ENCODE data around the gene FBLN5. TPM values are rescaled to one million over a fixed set of nuclear protein-coding genes. Genes with fewer than 3 reads are reported as not detected.
A peak's percentile ranks its signal among the peaks of the same experiment; 100 is the strongest.

Gene FBLN5
- total RNA-seq, 1 experiment from 2014 or later: 3.3 TPM

DNA sequence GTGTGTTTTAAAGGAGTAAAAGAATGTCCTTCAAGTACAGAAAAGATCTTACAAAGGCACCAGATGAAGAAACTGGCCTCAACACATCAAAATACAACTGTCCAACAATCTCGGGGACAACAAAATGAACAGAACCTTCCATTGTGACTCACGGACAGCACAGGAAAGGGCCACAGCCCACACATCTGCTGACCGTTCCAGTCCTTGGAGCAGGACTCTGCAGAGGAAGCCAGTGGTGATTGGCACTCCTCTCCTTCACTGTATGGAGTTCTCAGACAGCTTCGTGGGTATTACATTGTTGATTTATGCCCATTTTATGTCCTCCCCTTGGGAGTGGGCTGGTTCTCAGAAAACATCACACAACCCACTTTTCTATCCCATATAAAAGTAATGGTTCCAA lies 47.7 kb downstream of the FBLN5 start:
- no peak for DNase-seq (ENCODE audit: low read depth, low spot score)
- BruUV-seq (replicated peaks): no TSS peak
- no peak for ATAC-seq
- CTCF ChIA-PET: interaction anchor here (0.9 to 2.1 kb wide), 6 partner anchors 11 to 384 kb away, joined by 3 to 12 read pairs (median 6); no protein-coding TSS in a partner anchor
- Histone ChIP-seq H3K79me2 (ENCODE audit: insufficient read depth, low read length) (no peaks in the 10 kb centered on the region), H3K4me3 (replicated peaks in 1 of 2; ENCODE audit: low read depth in 1 of 2, low read length in 2 of 2) (no peak overlapping the region), H2AFZ (ENCODE audit: low read depth, low read length, poor library complexity, severe bottlenecking) (no peak overlapping the region), H3K27me3 (ENCODE audit: insufficient read depth, low read length) (no peaks in the 10 kb centered on the region), H4K20me1 (ENCODE audit: insufficient read depth) (no peaks in the 10 kb centered on the region), H3K9ac (ENCODE audit: low read length) (no peak overlapping the region), H3K27ac (ENCODE audit: low read depth, low read length) (no peak overlapping the region), H3K4me1 (ENCODE audit: control insufficient read depth in 1 of 2, insufficient read depth in 2 of 2, low read length in 2 of 2) (no peaks in the 10 kb centered on the region), H3K9me3 (ENCODE audit: control insufficient read depth in 1 of 2, insufficient read depth in 1 of 2, low read depth in 1 of 2, low read length in 2 of 2) (no peaks in the 10 kb centered on the region), H3K4me2 (ENCODE audit: low read length) (no peak overlapping the region), H3K9me2 (ENCODE audit: insufficient read depth) (no peaks in the 10 kb centered on the region), H3K36me3 (ENCODE audit: control insufficient read depth in 1 of 2, insufficient read depth in 2 of 2, low read length in 2 of 2) (no peaks in the 10 kb centered on the region)
- RAD21 ChIA-PET (ENCODE audit: low non-redundant PET in 1 of 2, low total read pairs in 2 of 2, uncharacterized antibody in 2 of 2, unreplicated experiment in 2 of 2): no interaction called here
- intact Hi-C loops (cut with micrococcal nuclease): loop anchor here (1.0 kb wide), 1 partner anchor 250 kb away; no protein-coding TSS in a partner anchor
- TF ChIP-seq SIN3A (IDR thresholded peaks at IDR 0.05; ENCODE audit: low read depth) (no peak), CBX3 (IDR thresholded peaks at IDR 0.05; ENCODE audit: low read depth) (no peak)
- TF ChIP-seq, protein P1, sequence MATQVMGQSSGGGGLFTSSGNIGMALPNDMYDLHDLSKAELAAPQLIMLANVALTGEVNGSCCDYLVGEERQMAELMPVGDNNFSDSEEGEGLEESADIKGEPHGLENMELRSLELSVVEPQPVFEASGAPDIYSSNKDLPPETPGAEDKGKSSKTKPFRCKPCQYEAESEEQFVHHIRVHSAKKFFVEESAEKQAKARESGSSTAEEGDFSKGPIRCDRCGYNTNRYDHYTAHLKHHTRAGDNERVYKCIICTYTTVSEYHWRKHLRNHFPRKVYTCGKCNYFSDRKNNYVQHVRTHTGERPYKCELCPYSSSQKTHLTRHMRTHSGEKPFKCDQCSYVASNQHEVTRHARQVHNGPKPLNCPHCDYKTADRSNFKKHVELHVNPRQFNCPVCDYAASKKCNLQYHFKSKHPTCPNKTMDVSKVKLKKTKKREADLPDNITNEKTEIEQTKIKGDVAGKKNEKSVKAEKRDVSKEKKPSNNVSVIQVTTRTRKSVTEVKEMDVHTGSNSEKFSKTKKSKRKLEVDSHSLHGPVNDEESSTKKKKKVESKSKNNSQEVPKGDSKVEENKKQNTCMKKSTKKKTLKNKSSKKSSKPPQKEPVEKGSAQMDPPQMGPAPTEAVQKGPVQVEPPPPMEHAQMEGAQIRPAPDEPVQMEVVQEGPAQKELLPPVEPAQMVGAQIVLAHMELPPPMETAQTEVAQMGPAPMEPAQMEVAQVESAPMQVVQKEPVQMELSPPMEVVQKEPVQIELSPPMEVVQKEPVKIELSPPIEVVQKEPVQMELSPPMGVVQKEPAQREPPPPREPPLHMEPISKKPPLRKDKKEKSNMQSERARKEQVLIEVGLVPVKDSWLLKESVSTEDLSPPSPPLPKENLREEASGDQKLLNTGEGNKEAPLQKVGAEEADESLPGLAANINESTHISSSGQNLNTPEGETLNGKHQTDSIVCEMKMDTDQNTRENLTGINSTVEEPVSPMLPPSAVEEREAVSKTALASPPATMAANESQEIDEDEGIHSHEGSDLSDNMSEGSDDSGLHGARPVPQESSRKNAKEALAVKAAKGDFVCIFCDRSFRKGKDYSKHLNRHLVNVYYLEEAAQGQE (IDR thresholded peaks at IDR 0.05; ENCODE audit: low read depth): no peak
- TF ChIP-seq, protein P2, sequence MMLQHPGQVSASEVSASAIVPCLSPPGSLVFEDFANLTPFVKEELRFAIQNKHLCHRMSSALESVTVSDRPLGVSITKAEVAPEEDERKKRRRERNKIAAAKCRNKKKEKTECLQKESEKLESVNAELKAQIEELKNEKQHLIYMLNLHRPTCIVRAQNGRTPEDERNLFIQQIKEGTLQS (IDR thresholded peaks at IDR 0.05): no peak
- POLR2A ChIA-PET: no interaction called here

DNA sequence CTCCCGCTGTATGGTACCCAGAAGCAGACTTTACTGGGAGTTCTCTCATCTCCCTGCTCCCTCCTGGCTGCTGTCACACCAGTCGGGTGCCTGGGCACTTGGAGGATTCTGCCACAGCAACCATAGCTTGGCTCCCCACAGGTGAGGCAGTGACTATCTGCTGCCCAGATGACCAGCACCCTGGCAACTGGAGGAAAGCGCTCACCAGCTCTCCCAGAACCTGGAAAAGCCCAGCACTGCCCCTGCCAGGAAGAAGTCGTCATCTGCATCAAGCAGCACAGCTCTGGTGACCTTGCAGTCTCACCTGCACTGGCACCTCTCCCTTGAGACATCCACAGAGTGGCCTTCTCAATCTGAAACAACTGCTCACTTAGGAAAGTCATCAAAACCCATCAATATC lies 48.3 kb downstream of the FBLN5 start:
- no TSS peak for BruUV-seq (replicated peaks)
- DNase-seq (ENCODE audit: low read depth, low spot score): no peak
- Histone ChIP-seq H3K4me3 (replicated peaks in 1 of 2; ENCODE audit: low read depth in 1 of 2, low read length in 2 of 2) (no peak overlapping the region), H4K20me1 (ENCODE audit: insufficient read depth) (no peaks in the 10 kb centered on the region), H3K9me2 (ENCODE audit: insufficient read depth) (no peaks in the 10 kb centered on the region), H3K4me2 (ENCODE audit: low read length) (no peak overlapping the region), H3K9me3 (ENCODE audit: control insufficient read depth in 1 of 2, insufficient read depth in 1 of 2, low read depth in 1 of 2, low read length in 2 of 2) (no peaks in the 10 kb centered on the region), H3K27me3 (ENCODE audit: insufficient read depth, low read length) (no peaks in the 10 kb centered on the region), H3K27ac (ENCODE audit: low read depth, low read length) (no peak overlapping the region), H3K36me3 (ENCODE audit: control insufficient read depth in 1 of 2, insufficient read depth in 2 of 2, low read length in 2 of 2) (no peaks in the 10 kb centered on the region), H3K9ac (ENCODE audit: low read length) (no peak overlapping the region), H2AFZ (ENCODE audit: low read depth, low read length, poor library complexity, severe bottlenecking) (no peak overlapping the region), H3K79me2 (ENCODE audit: insufficient read depth, low read length) (no peaks in the 10 kb centered on the region), H3K4me1 (ENCODE audit: control insufficient read depth in 1 of 2, insufficient read depth in 2 of 2, low read length in 2 of 2) (no peaks in the 10 kb centered on the region)
- ChIA-PET RAD21 (ENCODE audit: low non-redundant PET in 1 of 2, low total read pairs in 2 of 2, uncharacterized antibody in 2 of 2, unreplicated experiment in 2 of 2) (no interaction called here), POLR2A (no interaction called here), CTCF (interaction anchor here (0.8 to 2.1 kb wide), 9 partner anchors 9 to 722 kb away, joined by 3 to 12 read pairs (median 3); no protein-coding TSS in a partner anchor)
- TF ChIP-seq, protein P3, sequence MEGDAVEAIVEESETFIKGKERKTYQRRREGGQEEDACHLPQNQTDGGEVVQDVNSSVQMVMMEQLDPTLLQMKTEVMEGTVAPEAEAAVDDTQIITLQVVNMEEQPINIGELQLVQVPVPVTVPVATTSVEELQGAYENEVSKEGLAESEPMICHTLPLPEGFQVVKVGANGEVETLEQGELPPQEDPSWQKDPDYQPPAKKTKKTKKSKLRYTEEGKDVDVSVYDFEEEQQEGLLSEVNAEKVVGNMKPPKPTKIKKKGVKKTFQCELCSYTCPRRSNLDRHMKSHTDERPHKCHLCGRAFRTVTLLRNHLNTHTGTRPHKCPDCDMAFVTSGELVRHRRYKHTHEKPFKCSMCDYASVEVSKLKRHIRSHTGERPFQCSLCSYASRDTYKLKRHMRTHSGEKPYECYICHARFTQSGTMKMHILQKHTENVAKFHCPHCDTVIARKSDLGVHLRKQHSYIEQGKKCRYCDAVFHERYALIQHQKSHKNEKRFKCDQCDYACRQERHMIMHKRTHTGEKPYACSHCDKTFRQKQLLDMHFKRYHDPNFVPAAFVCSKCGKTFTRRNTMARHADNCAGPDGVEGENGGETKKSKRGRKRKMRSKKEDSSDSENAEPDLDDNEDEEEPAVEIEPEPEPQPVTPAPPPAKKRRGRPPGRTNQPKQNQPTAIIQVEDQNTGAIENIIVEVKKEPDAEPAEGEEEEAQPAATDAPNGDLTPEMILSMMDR (IDR thresholded peaks at IDR 0.05 in 2 of 3, conservative IDR thresholded peaks at IDR 0.05 in 1 of 3; ENCODE audit: borderline replicate concordance in 1 of 3, insufficient read depth in 1 of 3, low read depth in 2 of 3, low read length in 2 of 3): peak; percentile 24 to 39 (median 29); a peak in 3 of 6 replicates
- TF ChIP-seq ZNF274 (IDR thresholded peaks at IDR 0.05; ENCODE audit: low read depth, low read length) (no peak), RAD21 (IDR thresholded peaks at IDR 0.05; ENCODE audit: low read depth) (peak; percentile 67)
- intact Hi-C loops (cut with micrococcal nuclease): loop anchor here (1.0 kb wide), 1 partner anchor 249 kb away; no protein-coding TSS in a partner anchor
- ATAC-seq: peak; percentile 69
